ENCODE measurements around the gene MACROH2A2.

DNA sequence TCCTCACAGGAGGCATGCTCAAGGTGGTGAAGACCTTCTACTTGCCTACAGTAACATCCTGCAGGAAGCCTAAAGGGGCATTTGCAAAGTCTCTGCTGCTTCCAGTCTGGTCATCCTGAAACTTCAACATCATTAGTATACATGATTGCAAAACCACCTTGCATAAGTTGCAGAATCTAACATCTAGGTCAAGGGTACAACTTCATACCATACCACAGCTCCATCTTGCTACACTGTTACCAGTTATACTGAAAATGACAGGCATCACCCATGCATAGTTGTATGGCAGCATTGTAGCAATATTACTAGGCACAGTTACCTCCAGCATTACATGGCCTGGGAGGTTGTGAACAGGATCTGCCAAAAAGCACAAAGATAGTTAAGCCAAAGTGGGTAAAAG, 13.7 kb upstream of the MACROH2A2 start:
- TF ChIP-seq, protein P1, sequence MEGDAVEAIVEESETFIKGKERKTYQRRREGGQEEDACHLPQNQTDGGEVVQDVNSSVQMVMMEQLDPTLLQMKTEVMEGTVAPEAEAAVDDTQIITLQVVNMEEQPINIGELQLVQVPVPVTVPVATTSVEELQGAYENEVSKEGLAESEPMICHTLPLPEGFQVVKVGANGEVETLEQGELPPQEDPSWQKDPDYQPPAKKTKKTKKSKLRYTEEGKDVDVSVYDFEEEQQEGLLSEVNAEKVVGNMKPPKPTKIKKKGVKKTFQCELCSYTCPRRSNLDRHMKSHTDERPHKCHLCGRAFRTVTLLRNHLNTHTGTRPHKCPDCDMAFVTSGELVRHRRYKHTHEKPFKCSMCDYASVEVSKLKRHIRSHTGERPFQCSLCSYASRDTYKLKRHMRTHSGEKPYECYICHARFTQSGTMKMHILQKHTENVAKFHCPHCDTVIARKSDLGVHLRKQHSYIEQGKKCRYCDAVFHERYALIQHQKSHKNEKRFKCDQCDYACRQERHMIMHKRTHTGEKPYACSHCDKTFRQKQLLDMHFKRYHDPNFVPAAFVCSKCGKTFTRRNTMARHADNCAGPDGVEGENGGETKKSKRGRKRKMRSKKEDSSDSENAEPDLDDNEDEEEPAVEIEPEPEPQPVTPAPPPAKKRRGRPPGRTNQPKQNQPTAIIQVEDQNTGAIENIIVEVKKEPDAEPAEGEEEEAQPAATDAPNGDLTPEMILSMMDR (IDR thresholded peaks at IDR 0.05), result no peak
- TF ChIP-seq EP300 (IDR thresholded peaks at IDR 0.05) (no peak), POLR2A (IDR thresholded peaks at IDR 0.05) (no peak)
